Fibroblast of lung (primary cell): ENCODE measurements around the gene ATRNL1. TPM values are rescaled to one million over a fixed set of nuclear protein-coding genes. Genes with fewer than 3 reads are reported as not detected.

Experiments
- DNase-seq, 2 donors: peaks; one replicate each; pipeline versions ENCODE4 v3.0.0 to v3.0.0-alpha.2; 2010; ENCODE audit warnings: low read depth in 2 of 2
- H2AFZ ChIP-seq: 2 replicates; pipeline ENCODE4 v1.5.1; 2012; ENCODE audit warnings: low read length, control low read depth, inconsistent platforms
- H3K27ac ChIP-seq: 2 replicates; pipeline ENCODE4 v1.5.1; 2011; ENCODE audit warnings: low read length, control low read depth; ENCODE audit not compliant: insufficient read depth
- H3K27me3 ChIP-seq: 2 replicates; pipeline ENCODE4 v1.5.1; 2011; ENCODE audit warnings: mild to moderate bottlenecking, low read length; ENCODE audit not compliant: control insufficient read depth, insufficient read depth
- H3K36me3 ChIP-seq: 2 replicates; pipeline ENCODE4 v1.5.1; 2011; ENCODE audit warnings: low read length; ENCODE audit not compliant: control insufficient read depth, insufficient read depth
- H3K4me1 ChIP-seq: 2 replicates; pipeline ENCODE4 v1.5.1; 2011; ENCODE audit warnings: low read length; ENCODE audit not compliant: control insufficient read depth, insufficient read depth; ENCODE audit errors: extremely low read depth
- H3K4me2 ChIP-seq: 2 replicates; pipeline ENCODE4 v1.5.1; 2011; ENCODE audit warnings: low read length, control low read depth; ENCODE audit not compliant: insufficient read depth; ENCODE audit errors: extremely low read depth
- H3K4me3 ChIP-seq, 4 experiments: fragments of 200-600 bp in 1 of 4; sonication (generic) in 1 of 4; replicated peaks in 1 of 4; 2 replicates each; pipeline ENCODE4 v1.5.1; 2011 to 2016; ENCODE audit warnings: low read length in 4 of 4, low read depth in 3 of 4, mild to moderate bottlenecking in 3 of 4, control low read depth in 2 of 4, inconsistent platforms in 1 of 4, mixed read lengths in 1 of 4; ENCODE audit not compliant: insufficient read depth in 1 of 4; ENCODE audit errors: control extremely low read depth in 1 of 4
- H3K79me2 ChIP-seq: 2 replicates; pipeline ENCODE4 v1.5.1; 2012; ENCODE audit warnings: mild to moderate bottlenecking, low read length, inconsistent platforms; ENCODE audit not compliant: control insufficient read depth, insufficient read depth
- H3K9ac ChIP-seq: 2 replicates; pipeline ENCODE4 v1.5.1; 2011; ENCODE audit warnings: mild to moderate bottlenecking, low read length, control low read depth; ENCODE audit not compliant: insufficient read depth
- H3K9me3 ChIP-seq: 2 replicates; pipeline ENCODE4 v1.5.1; 2012; ENCODE audit warnings: low read depth, low read length; ENCODE audit not compliant: control insufficient read depth, insufficient read depth
- H4K20me1 ChIP-seq: 2 replicates; pipeline ENCODE4 v1.5.1; 2011; ENCODE audit warnings: low read length; ENCODE audit not compliant: control insufficient read depth, insufficient read depth; ENCODE audit errors: extremely low read depth
- EZH2 ChIP-seq: IDR thresholded peaks from 2 replicates; pipeline ENCODE4 v1.5.1; 2012; ENCODE audit warnings: low read length, control low read depth, mild to moderate bottlenecking; ENCODE audit errors: missing control alignments
- polyA plus RNA-seq, 2 donors: library from polyadenylated mRNA; depleted of rRNA in 1 of 2; stranded (reverse) in 1 of 2; unstranded in 1 of 2; fragments of >200 nt; gene quantifications; 2 replicates each; pipeline ENCODE4 v1.2.1, GENCODE V29; 2011 to 2012; ENCODE audit warnings: missing spikeins in 1 of 2
- total RNA-seq: library from RNA; depleted of rRNA; stranded (reverse); fragments of >200 nt; gene quantifications from 2 replicates; pipeline ENCODE4 v1.2.1, GENCODE V29; 2014
- TF ChIP-seq, protein P1 (sequence below), 2 donors: IDR thresholded peaks in 1 of 2; conservative IDR thresholded peaks in 1 of 2; 1 replicate in 1 of 2; 2 replicates in 1 of 2; pipeline ENCODE4 v1.5.1; 2011 to 2012; ENCODE audit warnings: low read length in 2 of 2, control low read depth in 1 of 2, inconsistent platforms in 1 of 2, low read depth in 1 of 2, mild to moderate bottlenecking in 1 of 2

ATRNL1 gene
- total and polyA plus RNA-seq, 2 donors (not counting 1 experiment from before 2014, with no cell fraction given), result 0.33 TPM

DNA sequence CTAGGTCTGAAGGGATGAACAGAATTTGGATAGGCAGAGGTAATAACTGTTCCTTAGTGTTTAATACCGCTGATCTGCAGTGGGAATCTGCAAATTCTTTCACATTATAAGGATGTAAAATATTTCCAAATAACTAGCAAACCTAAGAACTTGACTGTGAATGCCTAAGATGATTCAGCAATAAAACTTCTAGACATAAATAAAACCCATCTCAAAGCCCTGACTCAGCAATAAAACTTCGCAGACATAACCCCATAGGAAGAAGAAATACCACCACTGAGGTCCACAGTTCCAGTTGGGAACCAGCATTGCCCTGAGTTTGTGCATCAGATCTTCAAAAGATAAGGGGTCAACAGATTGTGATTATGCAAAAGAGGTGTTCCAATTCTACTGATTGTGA lies 825.6 kb downstream of the ATRNL1 start:
- Histone ChIP-seq H3K4me2 (no peak overlapping the region), H3K9ac (no peak overlapping the region), H2AFZ (no peak overlapping the region), H3K27me3 (no peaks in the 10 kb centered on the region), H3K27ac (no peak overlapping the region), H3K36me3 (no peaks in the 10 kb centered on the region), H3K79me2 (no peaks in the 10 kb centered on the region), H3K4me1 (no peaks in the 10 kb centered on the region), H3K4me3 (no peak overlapping the region), H3K9me3 (no peaks in the 10 kb centered on the region), H4K20me1 (no peaks in the 10 kb centered on the region)
- TF ChIP-seq, protein P1, sequence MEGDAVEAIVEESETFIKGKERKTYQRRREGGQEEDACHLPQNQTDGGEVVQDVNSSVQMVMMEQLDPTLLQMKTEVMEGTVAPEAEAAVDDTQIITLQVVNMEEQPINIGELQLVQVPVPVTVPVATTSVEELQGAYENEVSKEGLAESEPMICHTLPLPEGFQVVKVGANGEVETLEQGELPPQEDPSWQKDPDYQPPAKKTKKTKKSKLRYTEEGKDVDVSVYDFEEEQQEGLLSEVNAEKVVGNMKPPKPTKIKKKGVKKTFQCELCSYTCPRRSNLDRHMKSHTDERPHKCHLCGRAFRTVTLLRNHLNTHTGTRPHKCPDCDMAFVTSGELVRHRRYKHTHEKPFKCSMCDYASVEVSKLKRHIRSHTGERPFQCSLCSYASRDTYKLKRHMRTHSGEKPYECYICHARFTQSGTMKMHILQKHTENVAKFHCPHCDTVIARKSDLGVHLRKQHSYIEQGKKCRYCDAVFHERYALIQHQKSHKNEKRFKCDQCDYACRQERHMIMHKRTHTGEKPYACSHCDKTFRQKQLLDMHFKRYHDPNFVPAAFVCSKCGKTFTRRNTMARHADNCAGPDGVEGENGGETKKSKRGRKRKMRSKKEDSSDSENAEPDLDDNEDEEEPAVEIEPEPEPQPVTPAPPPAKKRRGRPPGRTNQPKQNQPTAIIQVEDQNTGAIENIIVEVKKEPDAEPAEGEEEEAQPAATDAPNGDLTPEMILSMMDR (conservative IDR thresholded peaks at IDR 0.05 in 1 of 2, IDR thresholded peaks at IDR 0.05 in 1 of 2; ENCODE audit: low read depth in 1 of 2, low read length in 2 of 2), result no peak
- TF ChIP-seq EZH2, result no peak
- peak; percentile 13 to 69 for DNase-seq

DNA sequence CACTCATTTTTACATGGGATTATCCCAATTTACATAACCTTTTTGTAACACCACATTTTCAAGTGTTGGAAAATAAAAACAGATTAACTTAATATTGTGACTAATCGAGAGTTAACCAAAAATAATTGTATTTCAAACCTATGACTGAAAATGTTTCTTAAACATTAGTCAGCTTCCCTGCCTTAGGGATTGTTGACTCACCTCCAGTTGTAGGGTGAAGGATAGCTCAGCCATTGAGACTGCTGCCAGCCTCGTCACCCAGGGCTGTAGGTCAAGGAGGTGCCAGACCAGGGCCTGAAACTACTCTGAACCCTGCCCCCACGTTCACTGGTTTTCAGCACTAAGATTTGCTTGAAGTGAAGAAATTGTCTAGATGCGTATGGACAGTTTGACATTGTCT lies 828.6 kb downstream of the ATRNL1 start:
- Histone ChIP-seq H2AFZ (no peak overlapping the region), H4K20me1 (no peaks in the 10 kb centered on the region), H3K27ac (no peak overlapping the region), H3K4me1 (no peaks in the 10 kb centered on the region), H3K36me3 (no peaks in the 10 kb centered on the region), H3K27me3 (no peaks in the 10 kb centered on the region), H3K9me3 (no peaks in the 10 kb centered on the region), H3K9ac (no peak overlapping the region), H3K4me2 (no peak overlapping the region), H3K79me2 (no peaks in the 10 kb centered on the region), H3K4me3 (no peak overlapping the region)
- peak; percentile 17 to 76 for DNase-seq
- TF ChIP-seq EZH2, result no peak
- TF ChIP-seq, protein P1 (conservative IDR thresholded peaks at IDR 0.05 in 1 of 2, IDR thresholded peaks at IDR 0.05 in 1 of 2; ENCODE audit: low read depth in 1 of 2, low read length in 2 of 2), result no peak

DNA sequence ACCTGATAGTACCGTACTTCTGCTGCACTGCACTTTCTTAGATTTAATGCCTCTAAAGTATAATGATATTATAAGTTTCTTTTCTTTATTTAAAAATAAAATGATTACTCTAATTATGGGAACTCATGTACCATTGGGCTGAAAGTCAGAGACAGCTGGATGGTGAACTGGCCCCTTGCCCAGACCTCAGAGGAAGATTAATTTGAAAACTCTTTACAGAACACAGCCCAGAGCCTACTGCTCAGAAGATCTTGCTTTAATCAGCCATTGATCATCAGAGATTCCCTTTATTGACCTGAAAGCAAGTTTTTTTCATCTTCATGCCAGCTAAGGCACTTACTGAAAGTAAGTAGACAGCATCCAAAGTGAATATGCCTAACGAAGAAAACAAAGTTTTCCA lies 838.1 kb downstream of the ATRNL1 start:
- Histone ChIP-seq H3K4me1 (no peaks in the 10 kb centered on the region), H3K27me3 (no peaks in the 10 kb centered on the region), H3K36me3 (no peaks in the 10 kb centered on the region), H3K9me3 (no peaks in the 10 kb centered on the region), H2AFZ (no peak overlapping the region), H3K79me2 (no peaks in the 10 kb centered on the region), H4K20me1 (no peaks in the 10 kb centered on the region), H3K9ac (no peak overlapping the region), H3K4me3 (no peak overlapping the region), H3K4me2 (no peak overlapping the region), H3K27ac (no peak overlapping the region)
- peak in 1 of 2 donors; percentile 9 for DNase-seq
- TF ChIP-seq EZH2, result no peak
- TF ChIP-seq, protein P1 (conservative IDR thresholded peaks at IDR 0.05 in 1 of 2, IDR thresholded peaks at IDR 0.05 in 1 of 2; ENCODE audit: low read depth in 1 of 2, low read length in 2 of 2), result no peak
